ENCODE data around the gene VAV3.

VAV3 gene

DNA sequence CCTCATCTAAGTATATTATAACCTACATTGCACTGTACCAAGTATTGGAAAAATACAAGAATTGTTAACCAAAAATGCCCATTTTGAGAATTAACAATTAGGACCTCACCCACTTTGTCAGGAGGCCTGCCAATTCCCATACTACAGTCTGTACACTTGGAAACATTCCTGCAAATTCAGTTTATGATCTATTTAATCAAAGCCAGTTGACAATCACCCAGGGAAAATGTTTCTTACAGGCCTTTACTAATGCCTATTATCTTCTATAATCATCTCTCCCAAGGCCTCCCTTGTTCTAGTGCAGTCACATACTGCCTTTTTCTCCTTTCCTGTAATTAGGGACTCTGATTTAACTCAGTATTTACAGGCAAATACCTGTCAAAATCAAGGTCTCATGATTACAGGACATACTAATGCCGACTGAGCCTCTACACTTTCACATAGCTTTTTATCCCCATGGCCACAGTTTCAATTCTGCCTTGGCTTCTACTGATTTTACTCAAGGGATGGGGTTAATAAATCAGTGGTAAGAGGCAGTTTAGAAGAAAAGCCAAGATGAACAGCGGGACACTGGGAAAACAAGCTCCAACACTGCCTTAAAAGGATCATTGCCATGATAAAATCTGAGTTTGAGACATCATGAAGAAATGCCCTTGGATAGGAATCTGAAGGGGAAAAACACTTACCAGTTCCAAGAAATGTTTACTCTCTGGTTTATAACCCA lies 338.7 kb downstream of the VAV3 start:
- peak; percentile 3 for DNase-seq (ENCODE audit: low spot score)
- in situ Hi-C loops (cut with MboI; ENCODE audit: low pct_unique_long_range_greater_than_20kb, low sequenced_read_pairs, unreplicated experiment) = no loop called here
- TF ChIP-seq CTCF (IDR thresholded peaks at IDR 0.05; ENCODE audit: extremely low read depth, insufficient read depth, missing control alignments) = no peak

DNA sequence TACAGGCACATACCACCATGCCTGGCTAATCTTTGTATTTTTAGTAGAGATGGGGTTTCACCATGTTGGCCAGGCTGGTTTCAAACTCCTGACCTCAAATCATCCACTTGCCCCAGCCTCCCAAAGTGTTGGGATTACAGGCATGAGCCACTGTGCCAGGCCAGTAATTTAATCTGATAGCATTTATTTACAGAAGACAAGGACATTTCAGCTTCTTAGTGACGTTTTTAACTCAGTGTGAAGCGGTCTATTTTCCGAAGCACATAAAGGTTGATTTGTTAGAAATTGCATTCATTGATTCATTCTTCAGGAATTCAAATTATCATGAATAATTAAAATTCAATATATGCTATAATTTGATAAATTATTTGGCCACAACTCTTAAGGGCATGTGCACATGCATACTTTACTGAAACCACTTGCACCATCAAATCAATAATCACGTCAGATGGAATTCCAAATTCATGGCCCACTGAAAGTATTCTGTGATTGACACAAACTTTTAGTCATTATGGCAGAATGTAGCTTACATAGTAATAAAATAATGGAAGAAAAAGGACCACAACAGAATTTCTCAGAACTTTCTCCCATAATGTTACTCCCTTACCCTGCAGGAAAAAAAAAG lies 339.5 kb downstream of the VAV3 start:
- DNase-seq (ENCODE audit: low spot score) = no peak
- in situ Hi-C loops (cut with MboI; ENCODE audit: low pct_unique_long_range_greater_than_20kb, low sequenced_read_pairs, unreplicated experiment) = no loop called here
- no peak for TF ChIP-seq CTCF (IDR thresholded peaks at IDR 0.05; ENCODE audit: extremely low read depth, insufficient read depth, missing control alignments)

DNA sequence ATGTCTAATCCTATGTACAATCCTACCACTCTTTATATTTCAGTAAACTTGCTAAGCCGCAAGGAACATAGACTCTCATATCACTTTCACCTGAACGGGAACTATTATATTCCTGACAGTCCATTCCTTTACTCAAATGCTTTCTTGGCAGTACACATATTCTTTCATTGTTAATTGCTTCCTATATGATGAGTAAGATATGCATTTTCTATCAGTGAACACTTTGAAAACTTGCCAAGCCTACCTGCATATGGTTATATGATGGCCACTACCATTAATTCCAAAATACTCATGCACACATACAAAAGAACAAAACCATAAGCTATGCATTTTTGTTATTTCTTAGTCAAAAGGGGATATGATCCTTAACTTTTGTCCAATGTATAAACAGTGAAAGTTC lies 341.5 kb downstream of the VAV3 start:
- no peak for DNase-seq (ENCODE audit: low spot score)
- in situ Hi-C loops (cut with MboI; ENCODE audit: low pct_unique_long_range_greater_than_20kb, low sequenced_read_pairs, unreplicated experiment) = no loop called here
- no peak for TF ChIP-seq CTCF (IDR thresholded peaks at IDR 0.05; ENCODE audit: extremely low read depth, insufficient read depth, missing control alignments)

GRCh38 chr1:107622966-107623365 lies 342.0 kb downstream of the VAV3 start:
- DNase-seq (ENCODE audit: low spot score) = no peak
- TF ChIP-seq CTCF (IDR thresholded peaks at IDR 0.05; ENCODE audit: extremely low read depth, insufficient read depth, missing control alignments) = no peak
- in situ Hi-C loops (cut with MboI; ENCODE audit: low pct_unique_long_range_greater_than_20kb, low sequenced_read_pairs, unreplicated experiment) = no loop called here

DNA sequence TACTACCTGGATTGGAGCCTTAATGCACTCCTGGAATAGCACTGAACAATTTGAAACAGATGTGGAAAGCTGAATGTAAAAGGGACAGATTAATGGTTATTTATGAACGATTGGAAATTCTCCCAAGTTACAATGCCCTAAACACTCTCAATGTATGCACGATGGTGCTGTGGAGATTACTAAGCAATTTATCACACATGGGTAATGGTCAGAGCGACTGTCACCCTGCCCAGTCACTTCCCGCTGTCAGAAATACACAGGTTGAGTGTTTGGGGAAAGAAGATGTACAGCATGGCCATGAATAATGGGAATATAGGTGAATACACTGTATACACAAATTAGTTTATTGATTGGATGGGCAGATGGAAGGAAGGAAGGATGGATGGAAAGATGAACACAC lies 342.4 kb downstream of the VAV3 start:
- in situ Hi-C loops (cut with MboI; ENCODE audit: low pct_unique_long_range_greater_than_20kb, low sequenced_read_pairs, unreplicated experiment) = no loop called here
- no peak for DNase-seq (ENCODE audit: low spot score)
- TF ChIP-seq CTCF (IDR thresholded peaks at IDR 0.05; ENCODE audit: extremely low read depth, insufficient read depth, missing control alignments) = no peak

GRCh38 chr1:107620753-107621152 lies 344.2 kb downstream of the VAV3 start:
- in situ Hi-C loops (cut with MboI; ENCODE audit: low pct_unique_long_range_greater_than_20kb, low sequenced_read_pairs, unreplicated experiment) = no loop called here
- DNase-seq (ENCODE audit: low spot score) = no peak
- no peak for TF ChIP-seq CTCF (IDR thresholded peaks at IDR 0.05; ENCODE audit: extremely low read depth, insufficient read depth, missing control alignments)

Measured in GM13977 (cell line).